GM12801 (cell line): ENCODE data around the gene MECP2.

Experiments
- TF ChIP-seq, protein P1 (sequence below): IDR thresholded peaks from one replicate; pipeline ENCODE4 v1.5.1; 2011; ENCODE audit warnings: control low read depth; ENCODE audit not compliant: insufficient read length; ENCODE audit errors: extremely low read depth

Gene MECP2

DNA sequence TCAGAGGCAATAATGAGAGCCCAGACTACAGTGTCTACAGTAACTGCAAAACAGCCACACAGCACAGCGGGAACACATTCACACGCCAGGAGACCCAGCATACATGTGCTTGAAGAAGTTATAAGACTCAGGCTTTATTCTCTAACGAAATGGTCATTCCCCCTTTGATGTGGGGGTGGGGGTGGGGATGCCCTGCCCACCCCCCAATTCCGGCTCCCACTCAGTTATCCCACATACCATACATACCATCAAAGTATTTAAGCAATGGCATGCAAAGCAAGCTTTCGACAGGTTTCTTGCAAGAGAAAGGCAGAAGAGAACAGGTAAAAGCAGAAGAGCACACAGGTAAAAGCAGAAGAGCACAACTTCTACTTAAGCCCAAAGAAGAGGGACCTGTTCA is 3.6 kb downstream of the MECP2 start:
- TF ChIP-seq, protein P1, sequence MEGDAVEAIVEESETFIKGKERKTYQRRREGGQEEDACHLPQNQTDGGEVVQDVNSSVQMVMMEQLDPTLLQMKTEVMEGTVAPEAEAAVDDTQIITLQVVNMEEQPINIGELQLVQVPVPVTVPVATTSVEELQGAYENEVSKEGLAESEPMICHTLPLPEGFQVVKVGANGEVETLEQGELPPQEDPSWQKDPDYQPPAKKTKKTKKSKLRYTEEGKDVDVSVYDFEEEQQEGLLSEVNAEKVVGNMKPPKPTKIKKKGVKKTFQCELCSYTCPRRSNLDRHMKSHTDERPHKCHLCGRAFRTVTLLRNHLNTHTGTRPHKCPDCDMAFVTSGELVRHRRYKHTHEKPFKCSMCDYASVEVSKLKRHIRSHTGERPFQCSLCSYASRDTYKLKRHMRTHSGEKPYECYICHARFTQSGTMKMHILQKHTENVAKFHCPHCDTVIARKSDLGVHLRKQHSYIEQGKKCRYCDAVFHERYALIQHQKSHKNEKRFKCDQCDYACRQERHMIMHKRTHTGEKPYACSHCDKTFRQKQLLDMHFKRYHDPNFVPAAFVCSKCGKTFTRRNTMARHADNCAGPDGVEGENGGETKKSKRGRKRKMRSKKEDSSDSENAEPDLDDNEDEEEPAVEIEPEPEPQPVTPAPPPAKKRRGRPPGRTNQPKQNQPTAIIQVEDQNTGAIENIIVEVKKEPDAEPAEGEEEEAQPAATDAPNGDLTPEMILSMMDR = no peak

DNA sequence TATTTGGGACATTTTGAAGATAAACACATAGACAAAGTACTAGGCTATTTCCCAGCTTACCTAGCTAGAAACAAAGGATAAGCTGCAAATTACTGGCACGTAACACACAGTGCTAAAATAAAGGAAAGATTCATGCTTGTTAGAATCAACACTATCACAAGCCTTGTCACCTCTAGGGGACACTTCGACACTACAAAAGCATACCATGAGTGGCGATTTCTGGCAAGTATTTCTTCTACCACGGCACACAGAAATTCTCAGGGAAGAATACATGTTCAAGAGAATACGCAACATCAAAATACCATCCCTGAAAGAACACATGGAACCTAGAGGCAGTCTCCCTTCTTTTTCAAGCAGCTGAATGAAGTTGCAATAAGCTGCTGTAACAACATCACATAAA is 5.1 kb downstream of the MECP2 start:
- TF ChIP-seq, protein P1 = no peak

DNA sequence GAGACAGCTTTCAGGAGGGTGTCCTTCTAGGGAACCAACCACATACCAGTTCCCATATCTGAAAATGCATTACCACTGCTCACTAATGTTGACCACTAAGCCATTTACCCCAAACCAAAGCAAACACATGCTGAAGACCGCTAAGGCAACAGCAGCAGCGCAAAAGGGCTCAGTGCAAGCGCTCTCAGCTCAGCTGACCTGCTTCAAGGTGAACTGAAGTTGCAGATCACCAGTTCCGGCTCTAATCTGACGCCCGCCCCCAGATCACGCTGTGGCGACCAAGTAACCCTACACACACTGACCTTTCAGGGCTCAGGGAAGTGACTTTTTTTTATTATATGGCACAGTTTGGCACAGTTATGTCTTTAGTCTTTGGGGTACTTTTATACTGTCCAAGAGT is 5.8 kb downstream of the MECP2 start:
- TF ChIP-seq, protein P1 = no peak

DNA sequence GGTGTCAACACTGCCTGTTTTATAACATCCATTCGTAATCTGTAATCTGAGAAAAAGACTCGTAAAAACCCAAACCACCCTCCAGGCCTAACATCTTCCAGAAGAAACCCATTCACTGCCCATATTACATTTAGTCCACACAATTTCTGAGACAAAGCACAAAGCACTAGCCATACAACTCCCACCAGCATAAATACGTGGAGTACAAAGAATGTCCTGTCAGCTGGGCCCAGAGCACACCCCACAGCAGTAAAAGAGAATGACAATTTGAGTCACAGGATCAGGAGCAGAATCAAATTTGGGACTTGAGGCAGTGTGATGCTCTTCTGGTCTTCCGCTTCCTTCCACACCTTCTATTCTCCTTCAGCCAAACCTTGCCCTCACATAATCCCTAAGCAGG is 6.8 kb downstream of the MECP2 start:
- TF ChIP-seq, protein P1 = no peak

DNA sequence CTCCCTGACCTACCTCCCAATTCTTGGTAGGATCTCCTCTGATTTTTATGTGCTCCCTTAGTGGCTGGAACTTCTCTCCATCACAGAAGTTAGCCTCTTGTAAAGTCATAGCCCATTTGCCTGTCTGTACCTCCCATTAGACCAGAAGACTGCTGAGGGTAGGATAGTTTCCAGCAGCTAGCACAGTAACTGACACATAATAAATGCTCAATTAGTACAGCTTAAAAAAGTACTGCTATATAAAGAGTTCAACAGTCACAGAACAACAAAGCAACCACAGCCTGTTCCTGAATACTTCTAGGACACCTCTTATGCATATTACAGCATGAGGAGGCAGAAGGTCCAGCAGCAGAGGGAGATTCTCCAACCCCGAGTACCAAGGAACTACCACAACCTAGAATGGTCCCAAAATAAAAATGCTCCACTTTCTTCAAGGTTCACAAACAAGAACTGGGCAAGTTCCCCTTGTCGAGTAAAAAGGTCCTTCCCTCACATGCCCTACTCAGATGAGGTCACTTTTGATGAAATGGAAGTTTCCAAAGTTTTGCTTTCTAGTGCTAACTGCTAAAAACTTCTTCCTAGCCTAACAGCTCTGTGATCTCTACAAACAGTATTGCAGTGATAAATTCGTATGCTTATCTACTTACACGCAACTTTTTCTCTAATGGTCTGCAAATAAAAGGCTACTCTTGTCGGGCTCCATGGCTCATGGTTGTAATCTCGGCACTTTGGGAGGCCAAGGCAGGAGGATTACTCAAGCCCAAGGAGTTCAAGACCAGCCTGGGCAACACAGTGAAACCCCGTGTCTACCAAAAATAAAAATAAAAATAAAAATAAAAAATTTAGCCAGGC is 12.8 kb downstream of the MECP2 start:
- TF ChIP-seq, protein P1 = no peak

DNA sequence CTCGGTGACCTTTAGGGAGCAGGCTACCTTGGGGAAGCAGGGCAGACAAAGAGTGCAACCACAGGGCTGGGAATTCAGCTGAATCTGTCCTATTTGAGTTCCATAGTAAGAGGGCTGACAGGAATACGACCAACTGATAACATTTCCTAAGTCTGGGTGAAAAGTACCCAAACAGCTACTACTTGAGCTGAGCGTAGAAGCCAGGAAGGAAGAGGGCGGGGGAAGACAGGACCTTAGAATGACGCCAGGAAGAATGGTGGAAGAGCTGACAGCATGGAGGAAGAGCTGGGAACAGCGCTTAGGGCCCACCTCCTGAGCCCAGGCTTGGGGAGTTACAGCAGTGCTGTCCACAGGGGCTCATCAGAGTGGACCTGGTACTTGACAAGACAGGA is 14.4 kb downstream of the MECP2 start:
- TF ChIP-seq, protein P1 = no peak

DNA sequence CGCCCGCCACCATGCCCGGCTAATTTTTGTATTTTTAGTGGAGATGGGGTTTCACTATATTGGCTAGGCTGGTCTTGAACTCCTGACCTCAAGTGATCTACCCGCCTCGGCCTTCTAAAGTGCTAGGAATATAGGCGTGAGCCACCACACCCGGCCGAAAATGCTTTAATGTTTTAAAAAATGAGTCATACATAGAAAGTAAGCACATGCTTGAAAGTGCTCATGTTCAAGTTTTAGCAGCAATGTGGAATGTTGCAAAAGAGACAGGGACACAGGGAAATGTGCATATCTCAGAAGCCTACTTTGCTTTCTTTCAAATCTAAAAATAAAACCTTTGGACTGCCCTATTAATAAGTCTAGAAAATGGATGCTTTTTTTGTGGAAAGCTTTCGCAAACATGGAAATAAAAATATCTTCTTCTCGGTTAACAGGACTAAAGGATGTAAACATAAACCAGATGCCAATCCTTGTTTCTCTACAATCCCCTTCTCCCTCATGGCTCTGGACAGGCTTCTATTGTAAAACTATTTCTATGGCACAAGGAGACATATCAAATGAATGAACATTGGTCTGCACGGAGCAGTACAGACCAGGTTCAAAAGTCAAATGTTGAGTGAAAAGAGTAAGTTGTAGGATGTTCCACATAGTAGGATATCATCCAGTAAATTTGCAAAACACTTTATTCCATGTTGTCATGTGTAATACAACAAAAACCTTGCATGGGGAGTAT is 15.0 kb downstream of the MECP2 start:
- TF ChIP-seq, protein P1 = no peak
